Mesothelial cell of epicardium (in vitro differentiated cells): ENCODE results near the gene CACNA1E. TPM values are rescaled to one million over a fixed set of nuclear protein-coding genes. Genes with fewer than 3 reads are reported as not detected.

Source experiments
- DNase-seq, 2 experiments: peaks; one replicate each; pipeline ENCODE4 v3.0.0; 2021; ENCODE audit warnings: low spot score in 2 of 2; ENCODE audit not compliant: unreplicated experiment in 2 of 2
- H3K27ac Mint-ChIP-seq: 2 replicates; pipeline ENCODE4 v1.8.0; 2021; ENCODE audit warnings: mixed read lengths
- H3K27me3 Mint-ChIP-seq: 2 replicates; pipeline ENCODE4 v1.8.0; 2021; ENCODE audit warnings: low read depth, mixed read lengths
- H3K36me3 Mint-ChIP-seq: 2 replicates; pipeline ENCODE4 v1.8.0; 2021; ENCODE audit warnings: mixed read lengths
- H3K4me1 Mint-ChIP-seq: 2 replicates; pipeline ENCODE4 v1.8.0; 2021; ENCODE audit warnings: mixed read lengths
- H3K4me3 Mint-ChIP-seq: 2 replicates; pipeline ENCODE4 v1.8.0; 2021; ENCODE audit warnings: mild to moderate bottlenecking, moderate library complexity, mixed read lengths
- H3K9me3 Mint-ChIP-seq: 2 replicates; pipeline ENCODE4 v1.8.0; 2021; ENCODE audit warnings: mixed read lengths
- CTCF ChIP-seq: fragments of 200-600 bp; sonication (generic); IDR thresholded peaks from one replicate; pipeline ENCODE4 v1.5.0; 2021; ENCODE audit warnings: antibody characterized with exemption; ENCODE audit not compliant: unreplicated experiment
- total RNA-seq: library from RNA; stranded (reverse); gene quantifications from 3 replicates; pipeline ENCODE4 v1.2.1, GENCODE V29; 2021

The CACNA1E gene
- total RNA-seq, 1 donor from 2014 or later: 0.60 TPM

GRCh38 chr1:181557313-181557712 lies 74.0 kb downstream of the CACNA1E start:
- H3K27ac Mint-ChIP-seq: no peak overlapping the region
- no peaks in the 10 kb centered on the region for H3K36me3 Mint-ChIP-seq
- H3K4me1 Mint-ChIP-seq: no peaks in the 10 kb centered on the region
- H3K4me3 Mint-ChIP-seq: no peak overlapping the region
- H3K27me3 Mint-ChIP-seq: peaks cover 15% of the 10 kb centered on the region
- H3K9me3 Mint-ChIP-seq: no peaks in the 10 kb centered on the region
- no peak for TF ChIP-seq CTCF
- DNase-seq: no peak

GRCh38 chr1:181558416-181558815 lies 75.1 kb downstream of the CACNA1E start:
- TF ChIP-seq CTCF: no peak
- Mint-ChIP-seq H3K27ac (no peak overlapping the region), H3K4me1 (no peaks in the 10 kb centered on the region), H3K27me3 (peaks cover 12% of the 10 kb centered on the region), H3K4me3 (no peak overlapping the region), H3K9me3 (no peaks in the 10 kb centered on the region), H3K36me3 (no peaks in the 10 kb centered on the region)
- no peak for DNase-seq

GRCh38 chr1:181559142-181559541 lies 75.8 kb downstream of the CACNA1E start:
- no peaks in the 10 kb centered on the region for H3K36me3 Mint-ChIP-seq
- H3K9me3 Mint-ChIP-seq: no peaks in the 10 kb centered on the region

GRCh38 chr1:181562395-181562794 lies 79.1 kb downstream of the CACNA1E start:
- no peaks in the 10 kb centered on the region for H3K36me3 Mint-ChIP-seq
- DNase-seq: no peak
- H3K4me1 Mint-ChIP-seq: no peaks in the 10 kb centered on the region
- no peak overlapping the region for H3K4me3 Mint-ChIP-seq
- H3K27me3 Mint-ChIP-seq: peaks cover 15% of the 10 kb centered on the region
- no peak for TF ChIP-seq CTCF
- peaks cover 9% of the 10 kb centered on the region for H3K9me3 Mint-ChIP-seq
- H3K27ac Mint-ChIP-seq: no peak overlapping the region

More at GRCh38 chr1:181559142-181559541, 75.8 kb downstream of the CACNA1E start:
- Mint-ChIP-seq H3K4me1 (no peaks in the 10 kb centered on the region), H3K27me3 (peaks cover 9% of the 10 kb centered on the region), H3K4me3 (no peak overlapping the region), H3K27ac (no peak overlapping the region)
- TF ChIP-seq CTCF: no peak
- DNase-seq: no peak

- no peaks in the 10 kb centered on the region for H3K4me1 Mint-ChIP-seq
- no peaks in the 10 kb centered on the region for H3K36me3 Mint-ChIP-seq
- H3K9me3 Mint-ChIP-seq: peaks cover 9% of the 10 kb centered on the region
- H3K27me3 Mint-ChIP-seq: peaks cover 34% of the 10 kb centered on the region
- no peak overlapping the region for H3K4me3 Mint-ChIP-seq
- TF ChIP-seq CTCF: no peak
- no peak overlapping the region for H3K27ac Mint-ChIP-seq
- DNase-seq: no peak
These were observed 85.4 kb downstream of the CACNA1E start for GRCh38 chr1:181568736-181569135.

GRCh38 chr1:181577475-181577874 lies 94.2 kb downstream of the CACNA1E start:
- no peak for TF ChIP-seq CTCF
- no peaks in the 10 kb centered on the region for H3K4me1 Mint-ChIP-seq
- no peak overlapping the region for H3K27ac Mint-ChIP-seq
- H3K27me3 Mint-ChIP-seq: peaks cover 34% of the 10 kb centered on the region
- H3K4me3 Mint-ChIP-seq: no peak overlapping the region
- H3K36me3 Mint-ChIP-seq: no peaks in the 10 kb centered on the region
- no peak for DNase-seq
- no peaks in the 10 kb centered on the region for H3K9me3 Mint-ChIP-seq
